NCI-H1930 (cell line): Measurements from ENCODE around the gene PEAK1.
"Not testable (repeated sequence)": the region's sequence is repeated elsewhere in the genome, so short reads cannot be mapped to it uniquely, and the experiment has no call there.

Source experiments
- DNase-seq, 2 experiments: peaks; one replicate each; lab custom pipeline; 2025; lab: John Stamatoyannopoulos, UW

PEAK1 gene

GRCh38 chr15:77239882-77240608 is 179.9 kb downstream of the PEAK1 start:
- DNase-seq: no peak

GRCh38 chr15:77235566-77235965 is 184.3 kb downstream of the PEAK1 start:
- DNase-seq: no peak

DNA sequence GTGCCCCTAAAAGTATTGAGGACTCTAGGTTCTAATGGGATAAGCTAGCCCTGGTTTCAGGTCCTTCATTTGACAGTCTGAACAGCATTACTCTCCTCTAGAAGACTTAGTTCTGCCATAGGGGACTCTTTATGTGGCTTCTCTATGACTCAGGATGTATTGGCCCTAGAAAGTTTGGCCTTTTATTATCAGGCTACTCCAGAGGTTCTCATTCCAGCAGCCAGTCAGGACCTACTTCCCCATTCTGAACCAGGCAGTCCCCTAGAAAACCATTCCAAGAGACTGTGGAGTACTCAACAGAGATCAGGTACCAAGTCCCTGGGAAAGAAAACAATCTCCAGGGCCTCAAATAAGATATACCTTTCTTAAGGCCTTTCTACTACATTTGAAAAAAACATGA is 191.1 kb downstream of the PEAK1 start:
- no peak for DNase-seq

DNA sequence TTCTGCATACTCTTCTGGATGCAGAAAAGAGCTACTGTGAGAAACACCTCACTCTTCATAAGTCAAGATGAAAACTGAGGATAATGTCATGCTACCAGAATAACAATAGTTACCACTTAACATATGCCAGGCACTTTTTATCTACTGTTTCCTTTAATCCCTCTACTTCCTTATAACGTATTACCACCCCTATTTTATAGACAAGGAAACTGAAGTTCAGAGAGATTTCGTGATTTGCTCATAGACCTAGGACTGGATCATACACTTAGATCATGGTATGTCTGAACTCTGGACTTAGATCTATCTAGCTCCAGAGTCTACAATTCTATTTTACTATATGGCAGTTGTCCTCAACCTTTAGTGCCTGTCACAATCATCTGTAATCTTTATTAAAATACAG is 193.3 kb downstream of the PEAK1 start:
- no peak for DNase-seq

DNA sequence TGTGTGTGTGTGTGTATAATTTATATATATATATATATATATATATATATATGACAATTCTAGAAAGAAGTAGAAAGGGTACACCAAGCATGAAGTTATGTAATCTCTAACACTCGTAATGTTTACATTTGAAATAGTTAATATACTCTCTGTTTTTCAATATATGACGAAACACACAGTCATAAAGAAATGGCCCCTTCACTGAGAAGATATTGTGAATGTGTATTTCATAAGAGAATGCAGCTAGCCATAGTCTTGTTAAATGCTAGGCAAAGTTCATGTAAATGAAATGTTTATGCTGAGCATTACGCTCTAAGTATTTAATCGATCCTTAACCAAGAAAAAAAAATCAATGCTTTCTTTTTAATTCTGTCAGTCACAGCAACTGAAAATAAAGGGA is 194.3 kb downstream of the PEAK1 start:
- DNase-seq: no peak

DNA sequence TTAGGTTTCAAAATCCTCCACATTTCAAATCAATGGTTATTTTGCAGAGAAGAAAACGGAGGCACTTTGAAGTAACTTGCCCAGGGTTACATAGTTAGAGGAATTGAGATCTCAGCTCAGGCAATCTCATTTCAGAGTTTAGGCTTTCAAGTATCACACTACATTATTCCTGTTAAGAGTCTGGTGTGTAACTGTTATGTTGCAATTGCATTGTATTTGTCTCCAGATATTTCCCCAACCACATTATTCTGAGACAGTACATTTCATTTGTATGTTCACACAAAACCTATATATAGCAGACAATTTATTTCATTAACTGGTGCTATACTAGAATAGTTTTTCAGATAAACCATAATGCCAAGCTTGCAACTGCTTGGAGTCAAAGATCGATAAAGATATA is 194.8 kb downstream of the PEAK1 start:
- no peak for DNase-seq

DNA sequence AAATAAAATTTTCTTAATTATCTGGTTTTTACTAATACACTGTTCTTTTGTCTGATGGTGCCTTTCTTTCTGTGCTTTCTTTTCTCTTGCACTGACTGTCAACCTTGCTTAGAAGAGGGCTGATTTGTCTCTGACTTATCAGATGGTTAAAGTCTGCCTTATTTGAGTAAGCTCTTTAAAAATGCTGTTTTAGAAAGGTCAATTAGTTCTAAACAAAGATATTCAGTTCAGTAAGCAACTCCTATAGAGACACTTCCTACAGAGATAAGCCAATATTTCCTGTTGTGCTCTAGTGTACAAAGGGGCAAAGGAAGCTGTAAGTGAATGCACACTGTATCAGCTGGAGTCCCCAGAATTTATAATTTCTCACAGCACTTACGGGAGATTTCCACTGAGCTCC is 195.6 kb downstream of the PEAK1 start:
- DNase-seq: no peak

DNA sequence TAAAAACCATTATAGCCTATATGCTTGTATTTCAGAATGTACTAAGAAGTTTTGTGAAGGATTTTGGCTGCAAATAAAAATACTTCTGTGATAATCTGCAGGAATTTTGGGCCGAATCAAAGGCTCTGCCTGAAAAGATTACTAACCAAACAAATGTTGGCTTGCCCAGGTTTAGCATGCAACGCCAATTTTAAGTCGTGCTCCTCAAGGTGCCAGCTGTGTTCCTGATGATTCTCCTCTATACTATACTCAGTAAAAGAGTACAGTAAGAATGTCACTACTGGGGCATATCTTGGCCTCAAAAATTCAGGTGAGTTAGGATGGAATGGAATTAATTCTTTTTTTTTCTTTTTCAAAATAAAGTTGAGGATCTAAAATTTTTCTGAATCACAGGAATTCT is 198.2 kb downstream of the PEAK1 start:
- DNase-seq: no peak

- DNase-seq: no peak
These were observed 198.7 kb downstream of the PEAK1 start for GRCh38 chr15:77221174-77221573.

DNA sequence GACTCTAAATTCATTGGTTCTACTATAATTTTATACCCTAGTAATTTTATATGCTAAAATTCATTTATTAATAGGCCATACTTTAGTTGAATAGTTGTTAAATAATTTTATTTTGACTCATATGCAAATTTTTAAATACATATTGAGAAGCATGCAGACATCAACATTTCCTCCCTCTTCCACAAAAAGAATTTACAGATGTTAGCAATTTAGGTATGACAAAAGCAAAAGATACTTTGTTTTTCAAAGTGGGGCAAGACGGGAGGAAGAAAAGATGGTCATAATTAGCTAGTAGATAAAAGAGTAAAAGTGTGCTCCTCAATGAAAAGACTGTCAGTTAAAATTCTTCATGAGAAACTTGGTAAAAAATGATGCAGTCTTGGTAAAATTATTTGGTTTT is 200.1 kb downstream of the PEAK1 start:
- DNase-seq: no peak

GRCh38 chr15:77209221-77209620 is 210.7 kb downstream of the PEAK1 start:
- no peak for DNase-seq

- no peak for DNase-seq
These were observed 211.7 kb downstream of the PEAK1 start for GRCh38 chr15:77208241-77208640.

DNA sequence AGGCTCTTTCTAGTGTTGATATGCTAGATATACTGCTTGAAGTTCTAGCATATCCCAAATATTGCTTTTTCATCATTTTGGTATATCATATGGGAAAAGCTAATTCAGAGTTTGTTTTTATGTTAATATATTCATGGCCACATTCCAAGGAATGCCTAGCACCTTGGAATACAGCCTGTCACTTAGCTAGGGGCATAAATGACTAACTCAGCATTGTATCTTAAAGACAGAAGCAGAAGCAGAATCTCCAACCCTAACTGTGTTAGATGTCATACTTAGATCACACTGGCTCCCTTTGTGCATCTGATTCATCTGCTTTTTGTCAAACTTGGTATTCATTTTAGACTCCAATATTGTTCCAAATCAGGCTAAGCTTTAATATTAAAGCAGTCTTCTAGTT is 218.2 kb downstream of the PEAK1 start:
- DNase-seq: no peak

DNA sequence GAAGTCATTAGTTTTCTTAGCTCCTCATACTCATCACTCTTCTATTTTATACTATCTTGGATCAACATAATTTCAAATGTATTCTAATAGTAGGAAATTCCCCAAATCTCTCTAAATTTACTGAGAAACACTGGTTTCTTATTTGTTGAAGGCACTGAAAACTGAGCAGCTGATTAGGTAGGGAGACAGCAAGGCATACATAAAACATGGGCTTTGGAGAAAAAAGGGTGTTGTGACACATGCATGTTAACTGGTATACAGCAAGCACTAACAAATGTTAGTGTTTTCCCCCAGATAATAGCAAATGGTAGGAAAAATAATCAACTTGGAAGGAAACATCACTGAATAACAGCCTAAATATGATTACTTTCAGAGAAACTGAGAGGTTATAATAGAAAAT is 223.5 kb downstream of the PEAK1 start:
- DNase-seq: no peak

- DNase-seq: no peak
These were observed 224.3 kb downstream of the PEAK1 start for GRCh38 chr15:77195586-77195985.

DNA sequence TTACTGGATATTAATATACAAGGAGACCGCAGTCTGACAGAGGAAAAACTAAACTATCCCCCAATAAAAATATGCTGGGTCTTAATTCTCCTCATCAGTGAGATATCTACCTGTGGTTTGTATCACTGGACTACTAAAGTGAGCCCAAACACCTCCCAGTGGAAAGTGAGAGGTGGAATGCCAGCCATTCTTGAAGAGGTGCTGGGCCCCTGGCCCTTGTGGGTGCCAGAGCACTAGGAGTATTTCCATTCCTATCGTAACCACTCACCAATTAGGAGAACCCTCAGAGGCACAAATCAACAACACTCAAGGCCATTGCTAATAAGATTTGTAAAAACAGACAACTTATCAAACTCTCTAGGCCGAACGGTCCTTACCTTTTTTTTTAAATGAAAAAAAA is 227.5 kb downstream of the PEAK1 start:
- DNase-seq: no peak

- DNase-seq: no peak
These were observed 228.6 kb downstream of the PEAK1 start for GRCh38 chr15:77191230-77191834.

DNA sequence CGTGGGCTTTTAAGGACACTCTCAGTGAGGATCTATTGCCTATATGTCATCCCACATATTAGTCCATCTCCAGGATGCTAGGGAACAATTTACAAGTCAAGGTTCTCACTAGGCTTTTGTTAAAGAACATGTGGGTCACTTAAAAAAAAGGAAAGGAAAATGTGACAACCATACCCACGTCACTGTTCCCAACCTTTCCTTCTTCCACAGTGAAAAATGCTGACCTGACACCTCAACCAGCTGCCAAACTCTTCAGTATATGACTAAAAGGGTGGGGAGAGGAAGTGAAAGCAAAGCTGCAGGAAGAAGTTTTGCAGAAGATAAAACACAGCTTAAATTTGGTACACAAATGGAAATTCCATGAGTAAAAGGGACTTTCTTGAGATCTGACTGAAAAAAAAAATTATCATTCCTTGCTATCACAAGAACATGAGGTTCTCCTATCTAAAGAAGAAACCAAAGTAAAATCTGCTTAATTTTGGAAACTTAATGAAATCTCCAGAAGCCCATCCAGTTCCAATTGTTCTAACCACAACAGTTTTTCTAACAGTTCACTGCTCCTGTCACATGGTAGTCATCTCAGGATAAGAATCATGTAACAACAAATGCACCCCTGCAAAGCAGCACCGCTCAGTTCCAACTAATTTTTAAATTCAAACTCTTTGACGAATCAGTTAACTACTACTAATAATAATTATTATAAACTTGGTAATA is 232.0 kb downstream of the PEAK1 start:
- DNase-seq: no peak

- DNase-seq: no peak
These were observed 233.3 kb downstream of the PEAK1 start for GRCh38 chr15:77186594-77187011.

DNA sequence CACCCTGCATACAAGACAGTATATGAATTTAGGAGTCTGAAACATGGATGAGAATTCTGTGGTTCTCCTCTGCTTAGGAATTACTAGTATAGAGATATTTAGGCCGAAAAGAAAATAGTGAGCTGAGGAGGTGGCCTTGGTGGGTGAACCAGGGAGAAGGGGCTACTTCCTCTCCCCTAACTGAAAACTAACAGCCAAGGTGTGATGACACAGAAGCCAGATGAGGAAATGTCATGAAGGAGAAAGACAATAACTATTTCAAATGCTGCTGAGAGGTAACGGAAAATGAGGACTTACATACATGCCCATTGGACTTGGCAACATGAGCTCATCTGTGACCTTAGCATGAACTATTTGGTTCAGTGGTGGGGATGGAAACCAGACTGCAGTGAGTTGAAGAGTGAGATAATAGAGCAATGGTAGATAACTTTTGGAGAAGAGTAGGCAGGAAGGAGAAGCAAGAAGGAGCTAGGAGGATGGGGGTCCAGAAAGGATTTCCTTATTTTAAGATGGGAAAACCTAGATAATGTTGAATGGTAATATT is 234.6 kb downstream of the PEAK1 start:
- DNase-seq: no peak

GRCh38 chr15:77184352-77184751 is 235.6 kb downstream of the PEAK1 start:
- not testable (repeated sequence) for DNase-seq

DNA sequence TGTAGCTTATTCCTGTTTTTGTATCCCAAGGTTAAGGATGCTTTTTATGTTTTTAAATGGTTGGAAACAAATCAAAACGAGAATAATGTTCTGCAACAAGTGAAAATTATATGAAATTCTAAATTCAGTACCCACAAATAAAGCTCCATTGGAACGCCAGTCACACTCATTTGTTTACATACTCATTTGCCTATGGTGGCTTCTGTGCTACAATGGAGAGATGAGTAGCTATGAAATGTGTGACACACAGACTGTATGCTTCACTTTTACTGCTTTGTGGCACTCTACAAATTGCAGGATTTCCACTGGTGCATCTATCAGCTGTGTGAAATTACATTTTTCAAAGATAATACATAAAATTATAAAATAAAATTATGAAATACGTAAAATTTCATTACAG is 236.8 kb downstream of the PEAK1 start:
- no peak for DNase-seq
